HepG2 (cell line): Measurements from ENCODE around the gene ATL2. TPM values are rescaled to one million over a fixed set of nuclear protein-coding genes. Genes with fewer than 3 reads are reported as not detected.
A peak's percentile ranks its signal among the peaks of the same experiment; 100 is the strongest.

Source experiments
- BCL6 ChIP-seq: IDR thresholded peaks from 2 replicates; pipeline ENCODE4 v1.6.1; 2016; ENCODE audit warnings: missing genetic modification reagents, missing compliant biosample characterization
- CTCF ChIP-seq: sonication (generic); formaldehyde crosslinking; IDR thresholded peaks from 2 replicates; pipeline ENCODE4 v1.5.0; 2020; ENCODE audit warnings: mild to moderate bottlenecking, missing genetic modification reagents, moderate library complexity
- HIVEP1 ChIP-seq: sonication (generic); formaldehyde crosslinking; IDR thresholded peaks from 2 replicates; pipeline ENCODE4 v1.4.0; 2020; ENCODE audit warnings: mild to moderate bottlenecking, missing genetic modification reagents
- KAT2B ChIP-seq: fragments of 150-350 bp; IDR thresholded peaks from 2 replicates; pipeline ENCODE4 v1.6.1; 2014; ENCODE audit warnings: low read depth, low read length, borderline replicate concordance
- NFYC ChIP-seq: IDR thresholded peaks from 2 replicates; pipeline ENCODE4 v1.6.1; 2016; ENCODE audit warnings: missing genetic modification reagents, missing compliant biosample characterization
- REXO4 ChIP-seq: sonication (generic); formaldehyde crosslinking; IDR thresholded peaks from 2 replicates; pipeline ENCODE4 v1.8.0; 2022; ENCODE audit warnings: missing genetic modification reagents, mild to moderate bottlenecking, borderline replicate concordance
- RNF2 ChIP-seq: fragments of 450-650 bp; conservative IDR thresholded peaks from 2 replicates; pipeline ENCODE4 v1.6.1; 2016; ENCODE audit warnings: low read depth
- SOX13 ChIP-seq, 3 experiments: fragments of 450-650 bp in 1 of 3; sonication (generic) in 1 of 3; formaldehyde crosslinking in 1 of 3; IDR thresholded peaks in 2 of 3; conservative IDR thresholded peaks in 1 of 3; 2 replicates each; pipeline versions ENCODE4 v1.5.0 to v1.6.1; 2016 to 2020; ENCODE audit warnings: antibody characterized with exemption in 1 of 3, mild to moderate bottlenecking in 1 of 3, missing compliant biosample characterization in 1 of 3, missing genetic modification reagents in 1 of 3, moderate library complexity in 1 of 3
- ZBTB43 ChIP-seq: sonication (generic); formaldehyde crosslinking; conservative IDR thresholded peaks from 2 replicates; pipeline ENCODE4 v1.4.0; 2020; ENCODE audit warnings: missing genetic modification reagents
- ZEB1 ChIP-seq: IDR thresholded peaks from 2 replicates; pipeline ENCODE4 v1.6.1; 2012; ENCODE audit warnings: mild to moderate bottlenecking, low read depth, inconsistent platforms; ENCODE audit not compliant: insufficient replicate concordance
- ZNF10 ChIP-seq: sonication (generic); formaldehyde crosslinking; IDR thresholded peaks from 2 replicates; pipeline ENCODE4 v1.4.0; 2020; ENCODE audit warnings: mild to moderate bottlenecking, low read depth, missing genetic modification reagents, borderline replicate concordance
- ZNF121 ChIP-seq: sonication (generic); formaldehyde crosslinking; IDR thresholded peaks from 2 replicates; pipeline ENCODE4 v1.5.0; 2020; ENCODE audit warnings: mild to moderate bottlenecking, missing genetic modification reagents
- ZNF264 ChIP-seq: sonication (generic); formaldehyde crosslinking; IDR thresholded peaks from 2 replicates; pipeline ENCODE4 v1.4.0; 2020; ENCODE audit warnings: missing genetic modification reagents
- ZNF275 ChIP-seq: sonication (generic); formaldehyde crosslinking; IDR thresholded peaks from 2 replicates; pipeline ENCODE4 v1.8.0; 2022; ENCODE audit warnings: missing genetic modification reagents, mild to moderate bottlenecking, inconsistent platforms, borderline replicate concordance
- ZNF30 ChIP-seq: sonication (generic); formaldehyde crosslinking; IDR thresholded peaks from 2 replicates; pipeline ENCODE4 v1.5.0; 2020; ENCODE audit warnings: mild to moderate bottlenecking, missing genetic modification reagents
- ZNF615 ChIP-seq: sonication (generic); formaldehyde crosslinking; IDR thresholded peaks from 2 replicates; pipeline ENCODE4 v1.5.0; 2020; ENCODE audit warnings: mild to moderate bottlenecking, missing genetic modification reagents, borderline replicate concordance
- ZNF639 ChIP-seq: conservative IDR thresholded peaks from 2 replicates; pipeline ENCODE4 v1.6.1; 2018; ENCODE audit warnings: missing genetic modification reagents
- ZNF773 ChIP-seq: sonication (generic); formaldehyde crosslinking; IDR thresholded peaks from 2 replicates; pipeline ENCODE4 v1.4.0; 2020; ENCODE audit warnings: missing genetic modification reagents, borderline replicate concordance
- ZSCAN22 ChIP-seq: sonication (generic); formaldehyde crosslinking; IDR thresholded peaks from 2 replicates; pipeline ENCODE4 v1.4.0; 2020; ENCODE audit warnings: mild to moderate bottlenecking, missing genetic modification reagents
- polyA plus RNA-seq, 8 experiments: library from polyadenylated mRNA; depleted of rRNA in 3 of 8; stranded (reverse) in 7 of 8; unstranded in 1 of 8; fragments of >200 nt; fragmentation: Illumina TruSeq in 4 of 8; extraction: Trizol in 4 of 8; gene quantifications; 2 replicates each; pipeline versions ENCODE4 v1.2.1 to v1.2.3, GENCODE V29; 2011 to 2016; ENCODE audit warnings: low read depth in 4 of 8, missing spikeins in 1 of 8, mixed read lengths in 1 of 8; ENCODE audit not compliant: insufficient read depth in 1 of 8
- total RNA-seq, 5 experiments: library from RNA; depleted of rRNA; stranded (reverse); fragments of >200 nt; fragmentation: Illumina TruSeq; extraction: Trizol; gene quantifications; 2 replicates each; pipeline ENCODE4 v1.2.3, GENCODE V29; 2016; ENCODE audit warnings: low read depth in 1 of 5
- TF ChIP-seq, protein P1 (sequence below): sonication (generic); formaldehyde crosslinking; IDR thresholded peaks from 2 replicates; pipeline ENCODE4 v1.4.0; 2020; ENCODE audit warnings: missing genetic modification reagents, low read depth, mild to moderate bottlenecking, borderline replicate concordance
- TF ChIP-seq, protein P2 (sequence below): sonication (generic); formaldehyde crosslinking; IDR thresholded peaks from 2 replicates; pipeline ENCODE4 v1.8.0; 2022; ENCODE audit warnings: mild to moderate bottlenecking, missing genetic modification reagents, borderline replicate concordance

ATL2 gene
- total and polyA plus RNA-seq, 2 of the 13 experiments (the other 11 are each of a cell fraction or from before 2014, with no cell fraction given): 56.5 to 119 TPM

GRCh38 chr2:38345323-38346038 is 31.6 kb downstream of the ATL2 start (continued):
- TF ChIP-seq HIVEP1 (CRISPR knock-in tag) (no peak), ZBTB43 (CRISPR knock-in tag) (no peak), KAT2B (no peak), REXO4 (CRISPR knock-in tag) (no peak), ZNF264 (no peak), ZNF10 (CRISPR knock-in tag) (no peak), ZEB1 (no peak), RNF2 (no peak), BCL6 (CRISPR knock-in tag) (peak; percentile 98), ZNF773 (CRISPR knock-in tag) (no peak), ZNF30 (CRISPR knock-in tag) (no peak), ZSCAN22 (CRISPR knock-in tag) (no peak), NFYC (CRISPR knock-in tag) (no peak), CTCF (CRISPR knock-in tag) (no peak), ZNF275 (CRISPR knock-in tag) (no peak), ZNF121 (CRISPR knock-in tag) (no peak), ZNF639 (CRISPR knock-in tag) (no peak), SOX13 (IDR thresholded peaks at IDR 0.05) (no peak), SOX13 (CRISPR knock-in tag; conservative IDR thresholded peaks at IDR 0.05 in 1 of 2, IDR thresholded peaks at IDR 0.05 in 1 of 2) (peak in 1 of 2 experiments; percentile 88; a peak in 2 of 4 replicates), ZNF615 (CRISPR knock-in tag) (no peak)
- TF ChIP-seq, protein P1, sequence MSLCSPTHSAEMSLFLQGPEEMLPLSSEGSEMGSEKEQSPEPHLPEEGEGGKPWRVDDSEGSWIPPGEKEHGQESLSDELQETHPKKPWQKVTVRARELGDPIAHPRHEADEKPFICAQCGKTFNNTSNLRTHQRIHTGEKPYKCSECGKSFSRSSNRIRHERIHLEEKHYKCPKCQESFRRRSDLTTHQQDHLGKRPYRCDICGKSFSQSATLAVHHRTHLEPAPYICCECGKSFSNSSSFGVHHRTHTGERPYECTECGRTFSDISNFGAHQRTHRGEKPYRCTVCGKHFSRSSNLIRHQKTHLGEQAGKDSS (CRISPR knock-in tag): no peak
- TF ChIP-seq, protein P2, sequence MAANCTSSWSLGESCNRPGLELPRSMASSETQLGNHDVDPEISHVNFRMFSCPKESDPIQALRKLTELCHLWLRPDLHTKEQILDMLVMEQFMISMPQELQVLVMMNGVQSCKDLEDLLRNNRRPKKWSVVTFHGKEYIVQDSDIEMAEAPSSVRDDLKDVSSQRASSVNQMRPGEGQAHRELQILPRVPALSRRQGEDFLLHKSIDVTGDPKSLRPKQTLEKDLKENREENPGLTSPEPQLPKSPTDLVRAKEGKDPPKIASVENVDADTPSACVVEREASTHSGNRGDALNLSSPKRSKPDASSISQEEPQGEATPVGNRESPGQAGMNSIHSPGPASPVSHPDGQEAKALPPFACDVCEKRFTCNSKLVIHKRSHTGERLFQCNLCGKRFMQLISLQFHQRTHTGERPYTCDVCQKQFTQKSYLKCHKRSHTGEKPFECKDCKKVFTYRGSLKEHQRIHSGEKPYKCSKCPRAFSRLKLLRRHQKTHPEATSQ: no peak
